ENCODE data around the gene CLASRP. TPM values are rescaled to one million over a fixed set of nuclear protein-coding genes. Genes with fewer than 3 reads are reported as not detected.

The CLASRP gene
- polyA plus RNA-seq, 1 donor, result 53.1 TPM

- DNase-seq, result no peak
These were observed 47.6 kb downstream of the CLASRP start for GRCh38 chr19:45086480-45086879.

- no peak for DNase-seq
These were observed 48.7 kb downstream of the CLASRP start for GRCh38 chr19:45087531-45087930.

- no peak for DNase-seq
These were observed 51.2 kb downstream of the CLASRP start for GRCh38 chr19:45090034-45090433.

- DNase-seq, result no peak
These were observed 51.8 kb downstream of the CLASRP start for GRCh38 chr19:45090606-45091005.

GRCh38 chr19:45091031-45091923 lies 52.4 kb downstream of the CLASRP start:
- DNase-seq, result peak; percentile 99

DNA sequence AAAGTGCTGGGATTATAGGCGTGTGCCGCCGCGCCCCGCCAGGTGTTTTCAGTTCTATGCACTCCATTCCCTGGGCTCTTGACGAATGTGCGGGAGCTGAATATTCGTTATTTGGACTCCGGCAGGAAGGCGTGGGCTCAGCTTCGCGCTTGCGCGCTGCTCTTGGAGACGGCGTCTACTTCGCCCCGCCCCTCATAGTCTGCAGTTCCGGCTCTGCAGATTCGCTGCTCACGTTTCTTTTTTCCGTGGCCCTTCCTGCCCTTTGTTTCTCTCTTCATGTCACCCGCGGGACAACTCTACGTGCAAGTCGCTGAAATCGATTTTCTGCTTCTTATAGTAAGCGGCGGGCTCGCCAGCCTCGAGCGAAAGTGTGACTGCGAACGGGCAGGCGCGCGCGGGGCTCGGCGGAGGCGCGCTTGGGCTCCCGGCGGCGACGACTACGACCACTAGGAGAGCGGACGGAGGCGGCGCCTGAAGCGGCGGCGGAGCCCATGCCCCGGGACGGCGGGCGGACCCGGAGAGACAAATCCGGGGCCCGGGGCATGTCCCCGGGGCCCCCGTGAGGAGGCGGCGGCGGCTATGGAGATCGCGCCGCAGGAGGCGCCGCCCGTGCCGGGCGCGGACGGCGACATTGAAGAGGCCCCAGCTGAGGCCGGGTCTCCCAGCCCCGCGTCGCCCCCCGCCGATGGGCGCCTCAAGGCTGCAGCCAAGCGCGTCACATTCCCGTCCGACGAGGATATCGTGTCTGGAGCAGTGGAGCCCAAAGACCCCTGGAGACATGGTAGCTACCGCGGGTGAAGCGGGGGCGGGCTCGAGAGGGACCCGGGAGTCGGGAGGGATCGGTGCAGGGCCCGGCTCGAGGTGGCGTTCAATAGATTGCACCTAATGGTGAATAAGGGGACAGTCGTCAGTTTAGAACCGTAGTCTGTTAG lies 54.2 kb downstream of the CLASRP start, which contains the start of gene PPP1R37:
Gene PPP1R37 (plus strand): TSS at position 433 of the 932 bp plus-strand sequence. CDS start 147 bp downstream, at position 580.
- peak; percentile 96 for DNase-seq

GRCh38 chr19:45094137-45094536 lies 55.3 kb downstream of the CLASRP start:
- no peak for DNase-seq

DNA sequence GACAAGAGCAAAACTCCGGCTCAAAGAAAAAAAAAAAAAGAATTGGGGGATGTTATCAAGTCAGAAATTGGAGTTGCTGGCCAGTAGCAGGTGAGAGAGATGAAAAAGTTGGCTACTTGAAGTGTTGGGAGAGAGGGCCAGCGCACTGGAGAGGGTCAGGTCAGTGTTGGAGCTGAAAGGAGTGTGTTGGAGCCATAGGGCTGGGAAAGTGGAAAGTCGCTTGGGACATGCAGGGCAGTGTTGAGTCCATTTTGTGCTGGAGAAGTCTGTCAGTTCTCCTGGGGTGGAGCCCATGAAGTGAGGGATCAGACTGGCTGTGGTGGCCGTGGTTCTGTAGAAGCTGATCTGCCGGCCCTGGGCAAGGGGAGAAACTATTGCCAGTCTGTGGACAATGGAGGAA lies 55.9 kb downstream of the CLASRP start:
- no peak for DNase-seq

- no peak for DNase-seq
These were observed 56.9 kb downstream of the CLASRP start for GRCh38 chr19:45095496-45096413.

GRCh38 chr19:45096700-45097099 lies 57.9 kb downstream of the CLASRP start:
- DNase-seq, result no peak

- no peak for DNase-seq
These were observed 58.6 kb downstream of the CLASRP start for GRCh38 chr19:45097450-45097775.

GRCh38 chr19:45097776-45098520 lies 59.1 kb downstream of the CLASRP start:
- no peak for DNase-seq

DNA sequence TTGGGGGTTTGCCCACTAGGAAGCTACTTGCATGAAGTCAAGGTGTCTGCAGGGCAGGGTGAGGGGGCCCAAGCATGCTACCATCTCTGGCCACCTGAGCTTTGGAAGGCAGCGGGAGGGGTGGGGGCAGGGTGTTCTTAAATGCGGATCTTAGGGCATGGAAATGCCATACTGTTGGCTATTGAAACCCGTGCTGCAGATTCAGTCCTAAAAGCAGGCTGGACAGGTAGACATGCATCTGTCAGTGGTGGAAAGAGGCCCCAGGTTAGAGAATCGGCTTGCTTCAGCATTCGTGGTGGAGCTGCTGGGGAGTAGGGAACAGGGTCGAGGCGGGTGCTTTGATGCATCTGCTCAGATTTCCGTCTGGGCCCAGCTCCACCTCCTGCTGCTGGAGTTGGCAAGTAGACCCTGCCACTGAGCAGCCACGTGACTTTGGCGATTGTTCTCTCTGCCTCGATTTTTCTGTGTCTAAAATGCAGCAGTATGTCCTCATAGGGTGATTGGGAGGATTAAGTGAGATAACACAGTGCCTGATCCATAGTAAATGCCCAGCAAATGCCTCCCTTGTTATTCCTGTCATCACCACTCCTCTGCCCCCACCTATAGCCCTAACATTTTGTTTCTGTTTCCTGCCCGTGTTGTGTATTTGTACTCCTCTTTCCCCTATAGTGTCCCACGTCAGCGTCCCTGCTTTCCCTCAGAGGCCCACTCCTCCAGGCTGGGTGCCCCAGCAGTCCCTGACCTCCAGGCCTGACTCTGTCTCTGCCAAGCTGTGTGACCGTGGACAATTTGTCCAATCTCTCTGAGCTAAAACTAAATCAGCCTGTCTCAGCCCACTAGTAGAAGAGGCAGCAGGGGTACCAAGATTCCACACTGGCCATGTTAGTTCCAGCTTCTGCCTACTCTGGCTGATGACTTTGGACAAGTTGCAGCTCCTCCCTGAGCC lies 59.9 kb downstream of the CLASRP start:
- no peak for DNase-seq

DNA sequence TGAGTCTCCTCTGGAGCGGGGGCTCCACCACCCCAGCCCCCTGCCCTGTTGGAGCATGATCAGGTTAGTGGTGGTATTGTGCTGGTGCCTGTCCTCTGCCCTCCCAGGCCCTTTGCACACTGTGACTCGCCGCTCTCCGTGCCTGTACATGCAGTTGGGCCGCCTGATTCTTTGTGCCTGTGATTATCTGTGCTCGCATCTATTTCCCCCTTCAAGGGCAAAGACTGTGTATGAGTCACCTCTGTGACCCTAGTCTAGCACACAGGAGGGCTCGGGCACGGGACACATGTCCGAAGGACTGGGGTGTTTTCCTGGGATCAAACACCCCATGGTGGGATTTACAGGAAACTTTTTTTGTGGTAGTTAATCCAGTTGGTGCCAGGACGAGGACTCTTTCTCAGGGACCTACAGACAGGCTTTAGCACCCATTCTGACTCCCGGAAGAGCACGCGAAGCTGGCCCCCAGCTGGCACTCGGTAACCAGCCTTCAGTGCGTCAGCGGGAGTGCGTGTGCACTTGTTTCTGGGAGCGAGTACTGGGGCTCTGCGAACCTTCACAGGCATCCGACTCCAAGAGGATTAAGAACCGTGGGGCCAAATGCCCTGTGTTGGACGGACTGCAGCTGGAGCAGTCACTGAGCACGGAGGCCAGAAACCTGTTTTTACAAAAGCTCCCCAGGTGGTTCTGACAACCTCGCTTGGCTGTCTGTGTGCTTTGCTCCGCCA lies 60.8 kb downstream of the CLASRP start:
- no peak for DNase-seq

DNA sequence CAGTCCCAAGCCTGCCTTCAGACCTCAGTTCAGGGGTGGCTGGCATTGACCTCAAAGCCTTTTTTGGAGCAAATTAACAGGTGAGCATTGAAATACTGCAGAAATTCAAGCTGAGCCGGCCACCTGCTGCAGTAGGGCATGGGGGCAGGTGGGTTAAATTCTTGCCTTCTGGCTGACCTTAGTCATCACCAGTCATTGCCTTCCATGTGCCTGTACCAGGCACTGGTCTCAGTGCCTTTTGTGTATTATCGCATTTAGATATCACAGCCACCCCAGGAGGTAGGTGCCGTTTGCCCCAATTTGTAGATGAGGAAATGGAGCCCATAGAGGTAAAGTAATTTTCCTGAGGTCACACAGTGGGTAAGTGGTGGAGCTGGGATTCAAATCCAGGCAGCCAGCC lies 61.4 kb downstream of the CLASRP start:
- no peak for DNase-seq

- no peak for DNase-seq
These were observed 62.0 kb downstream of the CLASRP start for GRCh38 chr19:45100846-45101252.

DNA sequence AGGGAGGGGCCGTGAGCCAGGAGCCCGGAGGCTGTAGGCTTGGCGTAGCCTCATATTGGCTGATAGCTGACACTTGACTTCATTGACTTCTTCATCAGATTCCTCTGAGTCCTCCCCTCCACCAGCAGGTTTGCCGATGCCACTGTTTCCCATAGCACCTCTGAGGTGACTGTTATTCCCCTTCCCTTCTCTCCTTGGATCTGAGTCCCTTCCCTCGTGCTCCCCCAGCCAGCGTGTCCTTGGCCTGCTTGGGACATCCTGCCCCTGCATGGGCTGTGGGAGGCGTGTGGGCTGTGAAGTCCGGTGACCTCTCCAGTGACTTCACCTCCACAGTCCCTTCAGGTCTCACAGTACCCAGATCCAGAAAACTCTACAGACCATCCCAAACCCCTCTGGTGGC lies 63.0 kb downstream of the CLASRP start:
- no peak for DNase-seq

- no peak for DNase-seq
These were observed 63.6 kb downstream of the CLASRP start for GRCh38 chr19:45102481-45102880.

GRCh38 chr19:45103156-45103507 lies 64.3 kb downstream of the CLASRP start:
- no peak for DNase-seq
